Measurements from ENCODE around the gene SON.

DNA sequence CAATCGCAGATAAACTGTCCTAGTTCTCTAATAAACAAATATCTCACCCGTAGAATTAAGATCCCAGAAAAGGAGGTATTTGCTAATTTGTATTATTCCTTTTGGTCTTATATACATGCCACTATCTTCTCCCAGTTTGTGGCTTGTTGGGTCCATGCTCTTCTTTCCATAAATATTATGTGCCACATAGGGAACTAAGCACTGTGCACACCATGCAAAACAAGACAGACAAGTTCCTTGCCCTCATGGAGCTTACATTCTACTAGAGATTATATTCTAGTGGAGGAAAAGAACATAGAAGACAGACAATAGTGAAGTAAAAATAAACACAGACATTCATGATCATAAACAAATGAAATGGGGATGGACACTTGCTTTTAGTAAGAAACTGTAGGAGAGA is 5.6 kb upstream of the SON start:
- TF ChIP-seq CTCF (IDR thresholded peaks at IDR 0.05; ENCODE audit: low read depth, low read length) (no peak), EZH2phosphoT487 (IDR thresholded peaks at IDR 0.05; ENCODE audit: low read depth) (no peak)
